K562 treated with DMSO at 1 percent for 24 hours (cell line): ENCODE measurements around the gene LDB3. TPM values are rescaled to one million over a fixed set of nuclear protein-coding genes. Genes with fewer than 3 reads are reported as not detected.

Source experiments
- total RNA-seq: library from RNA; unstranded; fragments of 300-600 nt; gene quantifications from 2 replicates; pipeline ENCODE4 v1.2.3, GENCODE V29; 2022; ENCODE audit warnings: low read depth; ENCODE audit not compliant: insufficient read depth

Gene LDB3
- total RNA-seq, result not detected in 2 replicates

GRCh38 chr10:86668297-86669165 is at the start of gene LDB3:
Gene LDB3, plus strand, starts transcription at chr10:86668511. Its CDS starts 181 bp downstream, at chr10:86668692.

GRCh38 chr10:86654411-86655172 is 13.7 kb upstream of the LDB3 start, which contains the start of gene OPN4:
Gene OPN4, plus strand, starts transcription at chr10:86654547. Its CDS starts 237 bp downstream, at chr10:86654784.

GRCh38 chr10:86756511-86757112 is 88.3 kb downstream of the LDB3 start, which contains the start of gene BMPR1A:
Gene BMPR1A, plus strand, starts transcription at chr10:86756619. Its CDS starts 119,400 bp downstream, at chr10:86876019.

Other genes starting within 250 kb of the LDB3 start
- 14.8 and 15.5 TPM in 2 replicates for gene WAPL, start 146.7 kb upstream of the LDB3 start, total RNA-seq
- not detected in 2 replicates for gene OPN4, start 14.0 kb upstream of the LDB3 start, total RNA-seq
- gene BMPR1A, start 88.1 kb downstream of the LDB3 start, total RNA-seq, result 10.6 and 12.8 TPM in 2 replicates